Neural cell (in vitro differentiated cells): ENCODE results near the gene PGAP3.

Experiments used
- EP300 ChIP-seq: fragments of 450-650 bp; conservative IDR thresholded peaks from 2 replicates; pipeline ENCODE4 v1.6.1; 2014; ENCODE audit warnings: antibody characterized with exemption, mild to moderate bottlenecking, moderate library complexity; ENCODE audit not compliant: poor library complexity, severe bottlenecking
- EZH2 ChIP-seq: fragments of 200-600, 300-800 bp; shearing (Covaris generic), sonication (generic); IDR thresholded peaks from 2 replicates; pipeline ENCODE4 v1.6.1; 2014; ENCODE audit warnings: antibody characterized with exemption, low read length, borderline replicate concordance, mild to moderate bottlenecking; ENCODE audit not compliant: insufficient read depth, poor library complexity, severe bottlenecking
- MXI1 ChIP-seq: fragments of 450-650 bp; conservative IDR thresholded peaks from 2 replicates; pipeline ENCODE4 v1.6.1; 2014; ENCODE audit warnings: antibody characterized with exemption, mild to moderate bottlenecking; ENCODE audit not compliant: poor library complexity, severe bottlenecking
- POLR2AphosphoS5 ChIP-seq: IDR thresholded peaks from 2 replicates; pipeline ENCODE4 v1.6.1; 2012
- RAD21 ChIP-seq: fragments of 450-650 bp; conservative IDR thresholded peaks from 2 replicates; pipeline ENCODE4 v1.6.1; 2014; ENCODE audit warnings: antibody characterized with exemption, mild to moderate bottlenecking, moderate library complexity
- SMC3 ChIP-seq: fragments of 450-650 bp; conservative IDR thresholded peaks from 2 replicates; pipeline ENCODE4 v1.6.1; 2014; ENCODE audit warnings: antibody characterized with exemption, mild to moderate bottlenecking, moderate library complexity; ENCODE audit not compliant: poor library complexity
- TAF1 ChIP-seq: IDR thresholded peaks from 2 replicates; pipeline ENCODE4 v1.6.1; 2012; ENCODE audit warnings: low read depth
- TF ChIP-seq, protein P1 (sequence below): fragments of 450-650 bp; IDR thresholded peaks from 2 replicates; pipeline ENCODE4 v1.5.1; 2014; ENCODE audit warnings: antibody characterized with exemption, mild to moderate bottlenecking, moderate library complexity; ENCODE audit not compliant: poor library complexity, severe bottlenecking
- TF ChIP-seq, protein P2 (sequence below): IDR thresholded peaks from 2 replicates; pipeline ENCODE4 v1.6.1; 2012; ENCODE audit warnings: borderline replicate concordance

DNA sequence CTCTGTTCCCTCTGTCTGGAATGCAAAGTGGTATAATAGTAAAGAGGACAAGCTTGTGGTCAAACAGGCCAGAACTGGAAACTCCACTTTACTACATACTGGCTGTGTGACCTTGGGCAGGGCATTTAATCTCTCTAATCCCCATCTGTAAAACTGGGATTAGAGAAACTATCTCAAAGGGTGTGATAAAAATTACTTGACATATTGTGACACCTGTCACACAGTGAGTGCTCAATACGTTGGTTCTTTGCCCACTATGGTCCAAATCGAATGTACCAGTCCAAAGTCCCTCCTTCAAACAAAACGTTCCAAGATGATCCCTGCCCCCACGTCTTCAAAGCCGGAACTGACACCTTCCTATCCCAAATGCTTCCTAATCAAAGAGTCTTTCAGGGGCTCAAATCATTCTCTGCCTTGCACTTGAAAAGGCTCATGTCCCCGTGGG lies 734 bp downstream of the PGAP3 start:
- TF ChIP-seq, protein P1, sequence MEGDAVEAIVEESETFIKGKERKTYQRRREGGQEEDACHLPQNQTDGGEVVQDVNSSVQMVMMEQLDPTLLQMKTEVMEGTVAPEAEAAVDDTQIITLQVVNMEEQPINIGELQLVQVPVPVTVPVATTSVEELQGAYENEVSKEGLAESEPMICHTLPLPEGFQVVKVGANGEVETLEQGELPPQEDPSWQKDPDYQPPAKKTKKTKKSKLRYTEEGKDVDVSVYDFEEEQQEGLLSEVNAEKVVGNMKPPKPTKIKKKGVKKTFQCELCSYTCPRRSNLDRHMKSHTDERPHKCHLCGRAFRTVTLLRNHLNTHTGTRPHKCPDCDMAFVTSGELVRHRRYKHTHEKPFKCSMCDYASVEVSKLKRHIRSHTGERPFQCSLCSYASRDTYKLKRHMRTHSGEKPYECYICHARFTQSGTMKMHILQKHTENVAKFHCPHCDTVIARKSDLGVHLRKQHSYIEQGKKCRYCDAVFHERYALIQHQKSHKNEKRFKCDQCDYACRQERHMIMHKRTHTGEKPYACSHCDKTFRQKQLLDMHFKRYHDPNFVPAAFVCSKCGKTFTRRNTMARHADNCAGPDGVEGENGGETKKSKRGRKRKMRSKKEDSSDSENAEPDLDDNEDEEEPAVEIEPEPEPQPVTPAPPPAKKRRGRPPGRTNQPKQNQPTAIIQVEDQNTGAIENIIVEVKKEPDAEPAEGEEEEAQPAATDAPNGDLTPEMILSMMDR = no peak
- TF ChIP-seq POLR2AphosphoS5 = no peak
- TF ChIP-seq RAD21 = no peak
- TF ChIP-seq EZH2 = no peak
- TF ChIP-seq, protein P2, sequence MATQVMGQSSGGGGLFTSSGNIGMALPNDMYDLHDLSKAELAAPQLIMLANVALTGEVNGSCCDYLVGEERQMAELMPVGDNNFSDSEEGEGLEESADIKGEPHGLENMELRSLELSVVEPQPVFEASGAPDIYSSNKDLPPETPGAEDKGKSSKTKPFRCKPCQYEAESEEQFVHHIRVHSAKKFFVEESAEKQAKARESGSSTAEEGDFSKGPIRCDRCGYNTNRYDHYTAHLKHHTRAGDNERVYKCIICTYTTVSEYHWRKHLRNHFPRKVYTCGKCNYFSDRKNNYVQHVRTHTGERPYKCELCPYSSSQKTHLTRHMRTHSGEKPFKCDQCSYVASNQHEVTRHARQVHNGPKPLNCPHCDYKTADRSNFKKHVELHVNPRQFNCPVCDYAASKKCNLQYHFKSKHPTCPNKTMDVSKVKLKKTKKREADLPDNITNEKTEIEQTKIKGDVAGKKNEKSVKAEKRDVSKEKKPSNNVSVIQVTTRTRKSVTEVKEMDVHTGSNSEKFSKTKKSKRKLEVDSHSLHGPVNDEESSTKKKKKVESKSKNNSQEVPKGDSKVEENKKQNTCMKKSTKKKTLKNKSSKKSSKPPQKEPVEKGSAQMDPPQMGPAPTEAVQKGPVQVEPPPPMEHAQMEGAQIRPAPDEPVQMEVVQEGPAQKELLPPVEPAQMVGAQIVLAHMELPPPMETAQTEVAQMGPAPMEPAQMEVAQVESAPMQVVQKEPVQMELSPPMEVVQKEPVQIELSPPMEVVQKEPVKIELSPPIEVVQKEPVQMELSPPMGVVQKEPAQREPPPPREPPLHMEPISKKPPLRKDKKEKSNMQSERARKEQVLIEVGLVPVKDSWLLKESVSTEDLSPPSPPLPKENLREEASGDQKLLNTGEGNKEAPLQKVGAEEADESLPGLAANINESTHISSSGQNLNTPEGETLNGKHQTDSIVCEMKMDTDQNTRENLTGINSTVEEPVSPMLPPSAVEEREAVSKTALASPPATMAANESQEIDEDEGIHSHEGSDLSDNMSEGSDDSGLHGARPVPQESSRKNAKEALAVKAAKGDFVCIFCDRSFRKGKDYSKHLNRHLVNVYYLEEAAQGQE = no peak
- no peak for TF ChIP-seq EP300
- no peak for TF ChIP-seq MXI1
- no peak for TF ChIP-seq SMC3
- TF ChIP-seq TAF1 = no peak
